Adrenal gland (tissue), 12 donors: ENCODE results near the gene SIRPA. TPM values are rescaled to one million over a fixed set of nuclear protein-coding genes. Genes with fewer than 3 reads are reported as not detected.

Experiments
- DNase-seq, 7 donors: peaks; one replicate each; pipeline ENCODE4 v3.0.0-alpha.2; 2019 to 2020
- H3K27ac ChIP-seq, 5 donors: fragments of 200-600 bp; sonication (generic) in 4 of 5; 1 replicate in 3 of 5; 2 replicates in 2 of 5; pipeline versions ENCODE4 v1.5.1 to v1.8.0; 2016 to 2020; ENCODE audit warnings: mild to moderate bottlenecking in 1 of 5
- H3K27me3 ChIP-seq: fragments of 200-600 bp; 2 replicates; pipeline ENCODE4 v1.8.0; 2021
- H3K36me3 ChIP-seq, 2 donors: fragments of 200-600 bp; replicated peaks in 1 of 2; 1 replicate in 1 of 2; 2 replicates in 1 of 2; pipeline versions ENCODE4 v1.5.1 to v1.8.0; 2018 to 2022
- H3K4me1 ChIP-seq, 2 donors: fragments of 200-600 bp; replicated peaks in 1 of 2; 1 replicate in 1 of 2; 2 replicates in 1 of 2; pipeline versions ENCODE4 v1.5.1 to v1.8.0; 2018 to 2021
- H3K4me3 ChIP-seq, 4 donors: fragments of 200-600 bp; sonication (generic) in 3 of 4; one replicate each; pipeline ENCODE4 v1.5.1; 2016 to 2018
- H3K9me3 ChIP-seq, 3 donors: fragments of 200-600 bp; sonication (generic) in 1 of 3; replicated peaks in 1 of 3; 1 replicate in 2 of 3; 2 replicates in 1 of 3; pipeline versions ENCODE4 v1.5.1 to v1.8.0; 2016 to 2021
- POLR2A ChIP-seq, 2 donors: fragments of 450-650 bp; IDR thresholded peaks; one replicate each; pipeline ENCODE4 v1.6.1; 2017; ENCODE audit warnings: antibody characterized with exemption in 2 of 2, mild to moderate bottlenecking in 2 of 2, moderate library complexity in 1 of 2
- WGBS, 4 donors: extraction: QIAGEN DNeasy Blood & Tissue Kit in 2 of 4; methylation state at CpG; one replicate each; pipeline versions ENCODE4 v1.1.5 to v1.1.7; 2013 to 2017; 5-methylcytosine and 5-hydroxymethylcytosine counted together
- intact Hi-C, 2 donors: fragments of 100-400 bp; cut with DNase I; formaldehyde crosslinking; loops; one replicate each; pipeline versions ENCODE4 v1.14.1 to v1.15.0; 2022 to 2023
- polyA plus RNA-seq, 3 donors: library from polyadenylated mRNA; stranded (reverse); fragments of 200-250 nt in 2 of 3; fragments of 350-450 nt in 1 of 3; fragmentation: Illumina TruSeq in 1 of 3; extraction: RNeasy Lipid Tissue Mini Kit (QIAGEN cat#74804) in 1 of 3; gene quantifications; one replicate each; pipeline ENCODE4 v1.2.3, GENCODE V29; 2013 to 2014
- total RNA-seq, 9 donors: library from RNA; depleted of rRNA in 4 of 9; stranded (reverse); fragments of >200 nt in 4 of 9; fragments of 120-200 nt in 1 of 9; fragmentation: NEBNext Ultra II Directional in 1 of 9; extraction: Animal tissue kit (Norgen Biotek cat#: 25700) in 1 of 9; gene quantifications; one replicate each; pipeline versions ENCODE4 v1.1.0 to v1.2.4, GENCODE V29; 2013 to 2023
- TF ChIP-seq, protein P1 (sequence below), 6 experiments: fragments of 450-650 bp in 4 of 6; fragments of 200-600 bp in 2 of 6; sonication (generic) in 1 of 6; IDR thresholded peaks; 1 replicate in 5 of 6; 2 replicates in 1 of 6; pipeline versions ENCODE4 v1.5.1 to v1.8.0; 2016 to 2021; ENCODE audit warnings: antibody characterized with exemption in 6 of 6, mild to moderate bottlenecking in 2 of 6, moderate library complexity in 1 of 6
- donor health status: healthy with polysubstance abuse.
- donor health status: Bipolar disorder and iron deficiency.
- donor health status: DM: yes; HTN: yes; CAD: no.
- donor health status: DM: no; HTN: no; CAD: no.
- donor health status: DM: no; HTN: no; CAD: no.
- donor health status: DM: yes; HTN: yes; CAD: no.

The SIRPA gene
- total and polyA plus RNA-seq, 12 donors, result 22.2 to 102 (median 71.1) TPM

DNA sequence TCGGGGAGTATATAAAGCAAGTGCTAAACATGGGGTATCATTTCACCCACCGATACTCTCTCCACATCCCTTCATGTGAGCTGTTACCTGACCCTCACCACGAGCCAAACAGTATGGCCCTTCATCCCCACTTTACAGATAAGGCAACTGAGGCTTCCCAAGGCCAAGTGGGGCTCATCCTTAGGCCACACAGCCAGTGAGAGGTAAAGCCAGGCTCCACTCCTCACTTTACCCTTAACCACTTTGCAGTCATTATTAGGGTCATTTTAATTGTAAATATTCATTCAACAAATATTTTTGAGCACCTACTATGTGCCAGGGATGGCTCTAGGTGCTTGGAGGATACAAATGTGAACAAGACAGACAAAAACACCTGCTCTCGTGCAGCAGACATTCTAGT is 7.0 kb downstream of the SIRPA start:
- no peak overlapping the region for H3K27ac ChIP-seq
- H3K4me3 ChIP-seq, result no peak overlapping the region
- TF ChIP-seq, protein P1, sequence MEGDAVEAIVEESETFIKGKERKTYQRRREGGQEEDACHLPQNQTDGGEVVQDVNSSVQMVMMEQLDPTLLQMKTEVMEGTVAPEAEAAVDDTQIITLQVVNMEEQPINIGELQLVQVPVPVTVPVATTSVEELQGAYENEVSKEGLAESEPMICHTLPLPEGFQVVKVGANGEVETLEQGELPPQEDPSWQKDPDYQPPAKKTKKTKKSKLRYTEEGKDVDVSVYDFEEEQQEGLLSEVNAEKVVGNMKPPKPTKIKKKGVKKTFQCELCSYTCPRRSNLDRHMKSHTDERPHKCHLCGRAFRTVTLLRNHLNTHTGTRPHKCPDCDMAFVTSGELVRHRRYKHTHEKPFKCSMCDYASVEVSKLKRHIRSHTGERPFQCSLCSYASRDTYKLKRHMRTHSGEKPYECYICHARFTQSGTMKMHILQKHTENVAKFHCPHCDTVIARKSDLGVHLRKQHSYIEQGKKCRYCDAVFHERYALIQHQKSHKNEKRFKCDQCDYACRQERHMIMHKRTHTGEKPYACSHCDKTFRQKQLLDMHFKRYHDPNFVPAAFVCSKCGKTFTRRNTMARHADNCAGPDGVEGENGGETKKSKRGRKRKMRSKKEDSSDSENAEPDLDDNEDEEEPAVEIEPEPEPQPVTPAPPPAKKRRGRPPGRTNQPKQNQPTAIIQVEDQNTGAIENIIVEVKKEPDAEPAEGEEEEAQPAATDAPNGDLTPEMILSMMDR (IDR thresholded peaks at IDR 0.05), result no peak
- no peak for TF ChIP-seq POLR2A (IDR thresholded peaks at IDR 0.05)
- 85 to 96% (median 93%) methylated on average over 4 of the region's 4 CpGs for WGBS, 4 donors
- H3K9me3 ChIP-seq, result no peaks in the 10 kb centered on the region
- H3K4me1 ChIP-seq, result peaks cover 7 to 46% of the 10 kb centered on the region in 2 donors
- H3K27me3 ChIP-seq, result no peaks in the 10 kb centered on the region
- no peak for DNase-seq
- H3K36me3 ChIP-seq, result no peaks in the 10 kb centered on the region
- intact Hi-C loops, result no loop called here

DNA sequence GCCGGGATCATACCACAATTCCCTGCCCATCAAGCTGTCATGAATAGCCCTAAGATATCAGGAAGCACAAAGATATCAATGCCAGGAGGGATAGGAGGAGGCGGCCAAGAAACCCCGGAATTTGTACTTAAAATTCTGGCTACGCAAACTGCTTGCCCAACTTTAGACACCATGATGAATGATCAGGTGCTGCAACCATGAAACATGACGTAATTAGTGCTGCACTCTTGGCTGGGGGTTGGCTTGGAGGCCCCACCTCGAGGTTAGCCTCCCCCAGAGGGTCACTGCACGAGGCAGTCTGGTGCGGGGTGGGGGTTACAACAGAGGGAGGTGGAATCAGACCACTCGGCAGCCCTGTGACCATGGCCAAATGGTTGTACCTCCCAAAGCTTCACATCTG is 8.9 kb downstream of the SIRPA start:
- Histone ChIP-seq H3K4me1 (peaks cover 4 to 36% of the 10 kb centered on the region in 2 donors), H3K27ac (peak overlapping the region in 1 of 5 donors; percentile 24), H3K36me3 (no peaks in the 10 kb centered on the region), H3K9me3 (no peaks in the 10 kb centered on the region), H3K27me3 (no peaks in the 10 kb centered on the region), H3K4me3 (no peak overlapping the region)
- DNase-seq, result no peak
- no peak for TF ChIP-seq POLR2A (IDR thresholded peaks at IDR 0.05)
- TF ChIP-seq, protein P1 (IDR thresholded peaks at IDR 0.05), result no peak
- WGBS, 4 donors, result 75 to 82% (median 81%) methylated on average over 4 to 9 of the region's 9 CpGs
- intact Hi-C loops, result no loop called here

DNA sequence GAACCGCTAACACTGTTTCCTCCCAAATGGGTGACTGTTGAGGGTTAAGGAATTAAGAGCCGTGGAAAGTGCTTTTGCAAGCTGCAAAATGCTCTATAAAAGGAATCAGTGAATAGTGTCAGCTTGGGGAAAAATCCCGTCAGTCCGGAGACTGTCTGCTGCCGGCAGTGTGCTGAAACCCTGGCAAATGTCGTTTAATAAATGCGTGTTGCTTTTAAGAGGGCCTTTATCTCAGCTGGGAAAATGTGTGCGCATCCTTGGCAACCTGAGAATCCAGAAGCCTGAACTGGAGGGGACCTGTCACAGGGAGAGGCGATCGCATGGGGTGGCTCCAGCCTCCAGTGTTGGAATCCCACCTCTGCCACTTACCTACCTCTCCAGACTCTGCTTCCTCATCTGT is 9.8 kb downstream of the SIRPA start:
- WGBS, 4 donors, result 88 to 92% (median 91%) methylated on average over 10 of the region's 10 CpGs
- H3K4me1 ChIP-seq, result peaks cover 4 to 30% of the 10 kb centered on the region in 2 donors
- H3K9me3 ChIP-seq, result no peaks in the 10 kb centered on the region
- TF ChIP-seq POLR2A (IDR thresholded peaks at IDR 0.05), result no peak
- TF ChIP-seq, protein P1 (IDR thresholded peaks at IDR 0.05), result no peak
- H3K4me3 ChIP-seq, result no peak overlapping the region
- H3K27me3 ChIP-seq, result no peaks in the 10 kb centered on the region
- intact Hi-C loops, result no loop called here
- no peak overlapping the region for H3K27ac ChIP-seq
- no peak for DNase-seq
- H3K36me3 ChIP-seq, result no peaks in the 10 kb centered on the region

DNA sequence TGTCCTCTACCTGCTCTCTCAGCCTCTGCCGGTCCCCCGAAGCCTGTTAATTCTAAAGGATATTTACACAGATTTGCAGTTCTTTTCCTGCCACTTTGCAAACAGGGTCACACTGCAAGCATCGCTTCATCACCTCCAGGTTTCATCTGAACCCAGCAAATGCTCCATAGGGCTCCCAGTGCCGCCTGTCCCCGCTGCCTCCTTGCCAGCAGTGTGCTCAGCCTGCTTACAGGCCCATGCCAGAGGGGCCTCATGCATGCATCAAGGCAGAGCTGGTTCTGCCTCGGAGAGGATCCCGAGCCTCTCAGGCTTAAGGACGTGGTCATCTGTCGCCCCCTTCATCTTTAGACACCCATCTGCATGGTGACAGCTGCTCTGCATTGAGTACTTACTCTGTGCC is 10.5 kb downstream of the SIRPA start:
- intact Hi-C loops, result no loop called here
- 90 to 98% (median 93%) methylated on average over 9 of the region's 9 CpGs for WGBS, 4 donors
- Histone ChIP-seq H3K9me3 (no peaks in the 10 kb centered on the region), H3K36me3 (no peaks in the 10 kb centered on the region), H3K27me3 (no peaks in the 10 kb centered on the region), H3K4me1 (peaks cover 4 to 23% of the 10 kb centered on the region in 2 donors), H3K4me3 (no peak overlapping the region), H3K27ac (no peak overlapping the region)
- DNase-seq, result no peak
- TF ChIP-seq, protein P1 (IDR thresholded peaks at IDR 0.05), result no peak
- no peak for TF ChIP-seq POLR2A (IDR thresholded peaks at IDR 0.05)
